WTC11 (cell line): Measurements from ENCODE around the gene ITPR2. TPM values are rescaled to one million over a fixed set of nuclear protein-coding genes. Genes with fewer than 3 reads are reported as not detected.

Experiments used
- ATAC-seq: fragments of 200-7000 bp; cut with Tn5 transposase; 2 replicates; pipeline ENCODE4 v1.10.0; 2021; ENCODE audit warnings: mild to moderate bottlenecking, moderate library complexity
- CTCF ChIA-PET: fragments of 300-600 bp; sonication (Branson Sonifier 250); formaldehyde crosslinking; loops from one replicate; lab custom pipeline; 2021; ENCODE audit warnings: antibody characterized with exemption; lab: Charles Lee
- POLR2A ChIA-PET: fragments of 350-600 bp; sonication (Branson Sonifier 250); formaldehyde crosslinking; loops from one replicate; lab custom pipeline; 2021; ENCODE audit warnings: antibody characterized with exemption; lab: Charles Lee
- DNase-seq: peaks from one replicate; pipeline ENCODE4 v3.0.0; 2021; ENCODE audit warnings: low spot score
- H3K27ac Mint-ChIP-seq: 2 replicates; pipeline ENCODE4 v1.8.0; 2021; ENCODE audit warnings: mixed read lengths
- H3K27me3 Mint-ChIP-seq: 2 replicates; pipeline ENCODE4 v1.8.0; 2021; ENCODE audit warnings: low read depth, mild to moderate bottlenecking, moderate library complexity, mixed read lengths
- H3K36me3 Mint-ChIP-seq: 2 replicates; pipeline ENCODE4 v1.8.0; 2021; ENCODE audit warnings: mixed read lengths
- H3K4me1 Mint-ChIP-seq: 2 replicates; pipeline ENCODE4 v1.8.0; 2022; ENCODE audit warnings: mixed read lengths
- H3K4me3 Mint-ChIP-seq: 2 replicates; pipeline ENCODE4 v1.8.0; 2021; ENCODE audit warnings: mild to moderate bottlenecking, moderate library complexity, mixed read lengths
- H3K9me3 Mint-ChIP-seq: 2 replicates; pipeline ENCODE4 v1.8.0; 2021; ENCODE audit warnings: mixed read lengths
- AFF4 ChIP-seq: sonication (generic); formaldehyde crosslinking; IDR thresholded peaks from 2 replicates; pipeline ENCODE4 v1.8.1; 2023; ENCODE audit warnings: mild to moderate bottlenecking, missing genetic modification reagents, borderline replicate concordance
- CTCF ChIP-seq: fragments of 200-600 bp; IDR thresholded peaks from 2 replicates; pipeline ENCODE4 v1.8.0; 2022; ENCODE audit warnings: antibody characterized with exemption
- FOXK1 ChIP-seq: sonication (generic); formaldehyde crosslinking; IDR thresholded peaks from 2 replicates; pipeline ENCODE4 v1.8.0; 2022; ENCODE audit warnings: mild to moderate bottlenecking, moderate library complexity, missing genetic modification reagents
- FOXP4 ChIP-seq: sonication (generic); formaldehyde crosslinking; IDR thresholded peaks from 2 replicates; pipeline ENCODE4 v1.8.0; 2022; ENCODE audit warnings: mild to moderate bottlenecking, missing genetic modification reagents
- GABPB1 ChIP-seq: sonication (generic); formaldehyde crosslinking; IDR thresholded peaks from 2 replicates; pipeline ENCODE4 v1.8.1; 2023; ENCODE audit warnings: mild to moderate bottlenecking, missing genetic modification reagents
- HMGA2 ChIP-seq: fragments of 250-450 bp; sonication (Bioruptor Pico); IDR thresholded peaks from 2 replicates; pipeline ENCODE4 v1.4.0; 2021; ENCODE audit warnings: mild to moderate bottlenecking, moderate library complexity
- MAX ChIP-seq: sonication (generic); formaldehyde crosslinking; IDR thresholded peaks from 2 replicates; pipeline ENCODE4 v1.8.0; 2022; ENCODE audit warnings: mild to moderate bottlenecking, missing genetic modification reagents
- MLX ChIP-seq: sonication (generic); formaldehyde crosslinking; IDR thresholded peaks from 2 replicates; pipeline ENCODE4 v1.8.1; 2023; ENCODE audit warnings: mild to moderate bottlenecking, missing genetic modification reagents, moderate library complexity
- NR3C1 ChIP-seq: sonication (generic); formaldehyde crosslinking; conservative IDR thresholded peaks from 2 replicates; pipeline ENCODE4 v1.8.1; 2023; ENCODE audit warnings: low read depth, mild to moderate bottlenecking, missing genetic modification reagents
- PRRX2 ChIP-seq: fragments of 250-450 bp; sonication (Bioruptor Pico); IDR thresholded peaks from 2 replicates; pipeline ENCODE4 v1.8.0; 2021; ENCODE audit warnings: mild to moderate bottlenecking
- RELA ChIP-seq: sonication (generic); formaldehyde crosslinking; IDR thresholded peaks from 2 replicates; pipeline ENCODE4 v1.8.1; 2022; ENCODE audit warnings: missing genetic modification reagents, mild to moderate bottlenecking, borderline replicate concordance
- TEAD1 ChIP-seq: sonication (generic); formaldehyde crosslinking; IDR thresholded peaks from 2 replicates; pipeline ENCODE4 v1.8.0; 2022; ENCODE audit warnings: mild to moderate bottlenecking, missing genetic modification reagents
- ZNF671 ChIP-seq: fragments of 250-450 bp; sonication (Bioruptor Pico); IDR thresholded peaks from 2 replicates; pipeline ENCODE4 v1.8.0; 2021; ENCODE audit warnings: mild to moderate bottlenecking
- total RNA-seq: library from RNA; stranded (reverse); gene quantifications from 3 replicates; pipeline ENCODE4 v1.2.3, GENCODE V29; 2021

The ITPR2 gene
- total RNA-seq, 1 experiment from 2014 or later: 50.7 TPM

GRCh38 chr12:26688344-26688904, 144.6 kb downstream of the ITPR2 start (continued):
- TF ChIP-seq MAX (CRISPR knock-in tag): no peak

- H3K27me3 Mint-ChIP-seq: no peaks in the 10 kb centered on the region
Measured at GRCh38 chr12:26686408-26686807, 146.6 kb downstream of the ITPR2 start.

More at GRCh38 chr12:26686408-26686807, 146.6 kb downstream of the ITPR2 start:
- ChIA-PET POLR2A (no interaction called here), CTCF (no interaction called here)
- Mint-ChIP-seq H3K4me1 (peaks cover 40% of the 10 kb centered on the region), H3K9me3 (peaks cover 28% of the 10 kb centered on the region), H3K36me3 (peaks cover 60% of the 10 kb centered on the region), H3K27ac (peak overlapping the region; percentile 64; the same call in 1 of the 2 replicates), H3K4me3 (no peak overlapping the region)
- no peak for TF ChIP-seq RELA
- no peak for TF ChIP-seq FOXK1 (CRISPR knock-in tag)
- TF ChIP-seq HMGA2 (CRISPR knock-in tag): no peak
- TF ChIP-seq GABPB1 (CRISPR knock-in tag): no peak
- TF ChIP-seq TEAD1 (CRISPR knock-in tag): no peak
- no peak for TF ChIP-seq FOXP4 (CRISPR knock-in tag)
- TF ChIP-seq PRRX2 (CRISPR knock-in tag): no peak
- TF ChIP-seq ZNF671 (CRISPR knock-in tag): no peak
- TF ChIP-seq AFF4 (CRISPR knock-in tag): no peak
- TF ChIP-seq NR3C1 (CRISPR knock-in tag): no peak
- TF ChIP-seq CTCF: no peak
- no peak for TF ChIP-seq MLX (CRISPR knock-in tag)
- ATAC-seq (no peak), DNase-seq (no peak)
